Urothelium cell line (cell line): ENCODE results near the gene CD247.

ENCODE experiments used
- DNase-seq: peaks from one replicate; pipeline ENCODE4 v3.0.0; 2011; ENCODE audit warnings: low spot score, mixed read lengths
- FAIRE-seq: peaks from 2 replicates; lab custom pipeline; 2011; peaks lifted over from hg19 to GRCh38; lab: Jason Lieb, UNC

Gene CD247

GRCh38 chr1:167463875-167464575 is 54.3 kb downstream of the CD247 start:
- FAIRE-seq (no peak), DNase-seq (no peak)

- no peak for DNase-seq
- FAIRE-seq, result no peak
These were observed 55.2 kb downstream of the CD247 start for GRCh38 chr1:167463080-167463479.

DNA sequence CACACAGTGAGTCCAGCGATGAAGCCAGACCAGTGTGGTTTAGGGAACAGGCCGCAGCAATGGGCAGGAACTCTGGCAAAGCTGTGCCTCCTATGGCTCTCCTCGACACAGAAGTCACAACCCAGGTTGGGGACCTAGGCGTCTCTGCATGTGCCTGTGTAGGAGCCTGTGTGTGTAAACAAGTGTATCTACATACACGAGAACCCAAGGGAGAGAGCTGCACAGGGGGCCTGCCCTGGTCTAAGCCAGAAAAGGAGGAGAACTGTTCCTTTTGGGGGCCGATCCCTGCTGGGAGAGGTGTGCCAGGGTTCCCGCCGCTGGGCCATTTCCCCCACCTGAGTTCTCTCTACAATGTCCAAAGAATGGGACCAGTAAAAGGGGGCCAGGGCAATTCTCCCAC is 56.0 kb downstream of the CD247 start:
- FAIRE-seq (no peak), DNase-seq (no peak)

DNA sequence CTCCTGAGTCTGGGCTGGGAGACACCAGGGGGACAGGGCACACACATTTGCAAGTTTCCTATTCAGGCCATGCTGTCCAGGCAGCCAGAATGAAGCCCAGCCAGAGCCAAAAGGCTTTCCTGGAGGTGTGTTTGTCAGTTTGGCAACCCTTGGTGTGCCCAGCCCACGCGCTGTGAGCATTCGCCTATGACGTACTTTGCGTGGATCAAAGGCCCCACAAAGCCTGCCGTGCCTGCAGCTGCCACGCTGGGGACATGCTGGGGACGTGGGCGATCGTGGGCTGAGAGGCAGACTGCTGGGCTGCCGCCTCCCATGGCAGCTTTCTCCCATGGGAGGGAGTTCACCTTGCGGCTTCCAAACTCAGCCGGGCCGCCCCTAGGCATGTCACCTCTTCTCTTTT is 57.5 kb downstream of the CD247 start:
- no peak for DNase-seq
- no peak for FAIRE-seq

- FAIRE-seq, result no peak
- no peak for DNase-seq
These were observed 60.3 kb downstream of the CD247 start for GRCh38 chr1:167457936-167458584.

DNA sequence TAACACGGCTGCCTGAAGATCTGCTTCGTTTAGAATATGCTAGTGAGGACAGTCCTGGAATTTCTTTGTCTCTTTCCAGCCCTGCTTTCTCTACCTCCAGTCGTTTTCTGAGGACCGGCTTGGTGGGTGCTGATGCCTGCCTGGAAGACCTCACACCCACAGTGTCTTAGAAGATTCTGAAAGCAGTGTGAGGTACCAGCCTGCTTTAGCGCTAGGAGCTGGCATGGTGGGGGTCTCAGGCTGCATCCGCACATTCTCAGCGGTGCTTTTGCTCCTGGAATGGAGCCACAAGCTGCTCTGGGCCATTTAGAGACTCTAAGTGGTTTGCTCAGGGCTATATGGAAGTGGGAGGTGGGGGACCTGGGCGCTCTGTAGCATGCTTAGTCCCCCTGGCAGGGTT is 61.4 kb downstream of the CD247 start:
- no peak for DNase-seq
- no peak for FAIRE-seq

DNA sequence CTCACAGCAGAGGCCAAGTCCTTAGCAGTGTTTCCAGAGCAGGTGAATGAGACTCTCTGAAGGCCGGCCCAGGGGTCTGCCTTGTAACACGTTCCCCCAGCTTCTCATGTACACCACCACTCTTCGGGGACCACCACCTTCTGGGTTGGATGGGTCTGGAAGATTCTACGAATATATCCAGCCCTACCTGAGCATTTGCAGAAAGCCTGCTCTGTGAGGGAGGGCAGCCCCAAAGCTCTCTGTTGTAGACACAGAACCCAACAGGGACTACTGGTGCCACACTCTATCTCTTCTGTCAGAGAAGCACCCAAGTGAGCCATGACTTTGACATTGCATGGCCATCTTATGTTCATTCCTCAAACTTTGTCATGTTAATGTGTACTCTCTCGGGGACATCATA is 61.8 kb downstream of the CD247 start:
- FAIRE-seq (no peak), DNase-seq (no peak)

- FAIRE-seq, result no peak
These were observed 62.4 kb downstream of the CD247 start for GRCh38 chr1:167455786-167456446.

DNA sequence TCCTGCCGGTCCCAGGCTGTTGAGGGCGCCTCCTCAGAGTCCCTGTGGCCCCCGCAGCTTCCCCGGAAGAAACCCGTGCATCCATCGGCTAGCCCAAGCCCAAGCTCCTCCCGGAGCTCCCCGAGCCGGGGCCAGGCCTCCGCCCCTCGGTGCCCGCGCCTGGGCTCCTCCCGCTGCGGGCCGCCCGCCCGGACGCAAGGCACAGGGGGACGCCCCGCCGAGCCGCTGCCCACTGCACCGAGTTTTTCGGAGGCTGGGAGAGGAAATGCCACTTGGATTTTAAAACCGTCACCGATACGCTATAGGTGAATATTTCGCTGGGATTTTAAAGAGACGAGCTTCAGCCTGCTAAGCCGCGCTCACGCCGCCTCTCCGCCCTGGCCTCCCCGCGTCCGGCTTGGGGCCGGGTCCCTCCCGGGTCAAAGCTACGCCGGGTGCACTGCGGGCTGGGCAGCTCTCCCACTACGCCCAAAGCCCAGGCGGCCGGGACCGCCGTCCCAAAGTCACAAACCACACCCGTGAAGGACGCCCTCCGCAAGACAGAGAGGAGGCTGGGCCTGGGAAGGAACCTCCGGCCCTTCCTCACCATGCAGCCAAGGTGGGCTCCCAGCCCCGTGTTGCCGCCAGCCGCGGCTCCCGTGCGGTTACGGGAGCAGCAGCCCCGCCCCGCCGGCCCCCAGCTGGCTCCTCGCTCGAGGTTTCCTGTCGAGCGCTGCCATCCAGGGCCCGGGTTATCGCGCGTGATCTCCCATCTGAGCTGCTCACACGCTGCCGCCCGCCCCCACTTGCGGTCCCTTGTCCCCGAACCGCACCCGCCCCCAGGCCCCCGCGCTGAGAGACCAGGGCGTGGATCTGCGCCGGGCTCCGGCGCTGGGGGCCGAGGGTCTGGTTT is 63.2 kb downstream of the CD247 start:
- no peak for FAIRE-seq

More at GRCh38 chr1:167455786-167456446, 62.4 kb downstream of the CD247 start:
- DNase-seq, result no peak

DNA sequence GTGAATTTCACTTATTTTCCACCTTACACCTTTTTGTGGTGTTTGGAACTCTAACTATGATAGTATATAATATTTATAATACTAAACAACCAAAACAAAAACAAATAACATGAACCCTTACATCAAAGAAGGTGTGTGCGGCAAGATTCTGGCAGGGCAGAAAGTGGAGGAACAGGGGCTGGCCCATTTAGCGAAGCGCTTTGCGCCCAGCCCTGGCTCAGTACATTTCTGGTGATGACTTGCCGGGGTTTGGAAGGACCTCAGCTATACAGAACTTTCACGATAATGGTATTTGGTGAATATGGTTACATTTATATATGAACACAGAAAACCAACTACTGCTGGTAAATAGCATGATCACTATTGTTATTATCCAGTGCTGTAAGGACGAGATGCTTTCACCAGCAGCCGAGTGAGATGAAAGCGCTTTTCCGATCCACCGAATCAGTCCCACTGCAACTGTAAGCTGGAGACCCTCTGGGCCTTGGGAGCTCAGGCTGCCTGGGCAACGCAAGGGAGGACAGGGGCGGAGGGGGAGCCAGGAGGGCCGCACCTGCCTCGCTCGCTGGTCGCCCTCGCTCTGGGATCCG is 63.9 kb downstream of the CD247 start:
- no peak for DNase-seq
- FAIRE-seq, result no peak

More for the DNA sequence above, 63.2 kb downstream of the CD247 start:
- peak; percentile 75 for DNase-seq

DNA sequence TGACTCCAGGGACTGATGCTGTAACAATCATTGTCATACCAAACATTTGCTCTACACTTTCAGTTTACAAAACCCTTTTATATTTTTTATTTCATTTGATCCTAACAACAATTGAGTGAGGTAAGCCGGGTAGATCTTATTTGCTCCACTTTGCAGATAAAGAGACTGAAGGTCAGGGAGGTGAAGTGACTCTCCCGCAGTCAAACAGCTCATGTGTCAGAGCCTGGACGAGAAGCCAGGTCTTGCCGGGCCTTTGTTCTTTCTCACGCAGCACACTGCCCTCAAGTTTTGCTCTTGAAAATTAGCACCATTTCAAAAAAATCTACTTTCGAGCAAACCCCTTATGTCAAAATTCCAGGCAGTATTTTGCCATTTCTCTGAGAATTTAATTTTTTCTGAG is 65.2 kb downstream of the CD247 start:
- DNase-seq (no peak), FAIRE-seq (no peak)

DNA sequence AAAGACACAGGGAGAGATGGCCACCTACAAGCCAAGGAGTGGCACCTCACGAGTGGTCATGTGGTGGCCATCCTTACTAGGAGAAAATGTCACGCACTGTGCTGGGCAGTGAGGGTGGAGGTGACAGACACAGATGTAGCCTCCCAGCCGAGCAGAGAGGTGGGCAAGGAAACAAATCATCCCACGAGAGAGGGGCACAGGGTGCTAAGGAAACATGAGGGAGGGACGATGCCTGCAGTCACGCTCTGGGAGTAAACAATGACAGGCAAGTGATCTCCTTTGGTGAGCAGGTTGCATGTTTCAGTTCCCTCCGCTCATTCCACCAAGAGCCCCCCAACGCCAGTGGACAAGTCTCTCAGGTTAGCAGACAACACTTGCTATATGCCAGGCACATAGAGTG is 65.8 kb downstream of the CD247 start:
- FAIRE-seq (no peak), DNase-seq (no peak)

DNA sequence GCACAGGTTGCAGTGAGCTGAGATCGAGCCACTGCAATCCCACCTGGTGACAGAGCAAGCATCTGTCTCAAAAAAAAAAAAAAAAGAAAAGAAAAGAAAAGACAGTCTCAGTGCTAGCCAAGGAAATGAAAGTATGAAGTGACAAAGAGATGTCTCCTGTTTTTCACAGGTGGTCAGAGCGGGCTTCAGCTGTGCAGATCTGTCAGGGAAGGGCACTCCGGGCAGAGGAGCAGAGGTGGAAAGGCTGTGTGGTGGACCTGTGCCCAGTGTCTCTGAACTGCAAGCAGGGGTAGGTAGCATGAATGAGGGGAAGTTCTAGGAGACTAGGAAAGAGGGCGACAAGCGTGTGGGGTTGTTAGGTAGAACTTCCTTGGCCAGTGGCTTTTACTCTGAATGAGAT is 67.5 kb downstream of the CD247 start:
- no peak for FAIRE-seq

GRCh38 chr1:167447521-167448136 is 70.7 kb downstream of the CD247 start:
- no peak for FAIRE-seq
- DNase-seq, result no peak

More for the DNA sequence above, 67.5 kb downstream of the CD247 start:
- DNase-seq, result no peak

GRCh38 chr1:167446966-167447365 is 71.4 kb downstream of the CD247 start:
- no peak for FAIRE-seq
- DNase-seq, result no peak

DNA sequence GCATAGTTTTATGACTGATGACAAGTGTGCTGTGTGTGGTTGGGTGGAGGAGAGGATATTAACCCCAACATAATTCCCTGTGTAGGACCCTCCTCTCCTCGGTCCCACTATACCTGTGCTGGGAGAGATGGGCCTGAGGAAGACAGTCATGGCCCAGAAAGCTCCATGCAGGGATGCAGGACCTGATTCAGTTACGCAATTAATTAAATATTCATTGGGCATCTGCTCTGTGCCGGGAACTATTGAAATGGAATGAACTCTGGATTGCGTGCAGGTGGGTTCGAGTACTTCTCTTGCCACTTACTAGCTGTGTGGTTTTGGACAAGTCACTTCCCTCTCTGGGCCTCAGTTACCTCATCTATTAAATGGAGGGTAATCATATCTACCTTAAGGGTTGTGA is 74.6 kb downstream of the CD247 start:
- FAIRE-seq, result no peak
- no peak for DNase-seq

- FAIRE-seq, result no peak
- DNase-seq, result no peak
These were observed 75.3 kb downstream of the CD247 start for GRCh38 chr1:167442854-167443565.

DNA sequence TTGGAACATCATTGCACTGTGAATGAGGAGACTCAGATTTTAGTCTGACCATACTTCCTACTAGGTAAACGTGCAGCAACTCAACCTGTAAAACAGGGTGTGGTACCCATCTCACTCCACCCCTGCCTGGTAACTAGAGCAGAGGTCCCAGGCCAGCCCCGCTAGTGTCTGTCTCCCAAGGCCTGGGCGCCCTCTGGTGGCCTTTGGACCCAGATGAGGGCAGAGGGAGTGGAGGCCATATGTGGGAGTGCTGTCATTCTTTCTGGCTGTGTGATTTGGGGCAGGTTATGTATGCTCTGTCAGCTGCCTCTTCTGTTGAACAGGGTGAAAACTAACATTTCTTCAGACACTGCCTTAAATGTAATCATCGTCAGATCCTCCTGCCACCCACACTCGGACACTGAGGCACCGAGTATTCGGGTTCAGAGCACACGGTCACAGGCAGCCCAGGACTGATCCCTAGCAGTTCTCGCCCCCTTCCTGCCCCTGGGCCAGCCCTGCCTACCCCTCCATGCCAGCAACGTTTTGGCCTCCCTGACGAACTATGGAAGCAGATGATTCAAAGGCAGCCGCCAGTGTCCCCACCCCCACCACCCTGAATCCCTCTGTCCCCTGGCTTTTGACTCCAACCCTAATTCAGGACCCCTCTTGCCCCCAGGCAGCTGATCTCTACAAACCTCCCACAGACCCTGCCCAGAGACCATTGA is 76.0 kb downstream of the CD247 start:
- DNase-seq (peak; percentile 85), FAIRE-seq (no peak)

GRCh38 chr1:167441222-167441621 is 77.1 kb downstream of the CD247 start:
- FAIRE-seq, result no peak
- no peak for DNase-seq
